ENCODE results near the gene GALC.

GALC gene

DNA sequence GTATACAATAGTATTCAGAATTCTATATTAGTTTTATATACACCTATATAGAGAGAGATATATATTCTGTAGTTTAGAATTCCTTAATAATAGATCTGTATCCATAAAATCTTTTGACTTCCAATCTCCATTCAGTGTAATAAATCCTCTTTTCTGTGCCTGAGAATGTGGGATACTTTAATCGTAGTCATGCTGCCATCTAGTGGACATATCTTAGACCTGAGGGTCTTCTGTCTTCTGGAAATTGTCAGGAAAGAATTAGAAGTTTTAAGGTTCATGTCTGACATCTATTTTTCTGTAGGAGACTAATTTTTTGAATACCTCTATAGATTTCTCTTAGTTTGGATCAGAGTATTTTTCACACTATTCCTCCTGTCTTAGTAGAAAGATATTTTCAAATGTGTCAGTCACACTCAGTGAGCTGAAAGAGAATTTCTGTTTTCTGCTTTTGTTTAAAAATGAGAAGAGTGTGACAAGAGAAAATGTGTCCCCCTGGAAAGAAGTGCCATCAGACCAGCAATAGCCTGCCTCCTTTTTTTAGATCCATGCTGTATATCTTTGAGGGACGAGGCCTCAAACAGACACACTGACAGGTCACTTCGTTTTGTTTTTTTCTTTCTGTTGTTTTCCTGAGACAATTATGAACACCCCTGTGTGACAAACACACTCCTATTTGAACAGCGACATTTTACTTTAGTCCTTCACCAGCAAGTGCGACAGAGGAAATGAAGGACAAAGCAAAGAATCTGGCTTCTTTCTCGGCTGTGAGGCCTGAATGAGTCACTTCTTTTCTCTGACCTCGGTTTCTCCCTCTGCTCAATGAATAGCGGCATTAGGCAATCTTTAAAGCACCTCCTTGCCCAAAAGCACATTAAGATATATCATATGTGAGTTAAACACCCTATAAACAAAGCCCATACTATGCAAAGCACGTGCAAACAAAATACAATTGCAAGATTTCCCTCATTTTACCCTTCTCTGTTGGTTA is 96.3 kb downstream of the GALC start:
- Histone ChIP-seq H3K4me3 (IDR thresholded peaks at IDR 0.05; ENCODE audit: insufficient read depth, low read depth, low read length) (no peak overlapping the region), H3K27ac (no peak overlapping the region), H3K27me3 (ENCODE audit: insufficient read depth, low read depth) (no peaks in the 10 kb centered on the region), H3K79me2 (ENCODE audit: insufficient read depth, low read depth) (no peaks in the 10 kb centered on the region), H4K20me1 (ENCODE audit: insufficient read depth) (no peaks in the 10 kb centered on the region), H3K4me1 (ENCODE audit: low read depth, poor library complexity, severe bottlenecking) (no peaks in the 10 kb centered on the region), H3K9ac (no peak overlapping the region), H3K36me3 (ENCODE audit: insufficient read depth) (no peaks in the 10 kb centered on the region), H3K4me2 (no peak overlapping the region), H2AFZ (ENCODE audit: low read depth) (no peak overlapping the region)
- TF ChIP-seq, protein P1, sequence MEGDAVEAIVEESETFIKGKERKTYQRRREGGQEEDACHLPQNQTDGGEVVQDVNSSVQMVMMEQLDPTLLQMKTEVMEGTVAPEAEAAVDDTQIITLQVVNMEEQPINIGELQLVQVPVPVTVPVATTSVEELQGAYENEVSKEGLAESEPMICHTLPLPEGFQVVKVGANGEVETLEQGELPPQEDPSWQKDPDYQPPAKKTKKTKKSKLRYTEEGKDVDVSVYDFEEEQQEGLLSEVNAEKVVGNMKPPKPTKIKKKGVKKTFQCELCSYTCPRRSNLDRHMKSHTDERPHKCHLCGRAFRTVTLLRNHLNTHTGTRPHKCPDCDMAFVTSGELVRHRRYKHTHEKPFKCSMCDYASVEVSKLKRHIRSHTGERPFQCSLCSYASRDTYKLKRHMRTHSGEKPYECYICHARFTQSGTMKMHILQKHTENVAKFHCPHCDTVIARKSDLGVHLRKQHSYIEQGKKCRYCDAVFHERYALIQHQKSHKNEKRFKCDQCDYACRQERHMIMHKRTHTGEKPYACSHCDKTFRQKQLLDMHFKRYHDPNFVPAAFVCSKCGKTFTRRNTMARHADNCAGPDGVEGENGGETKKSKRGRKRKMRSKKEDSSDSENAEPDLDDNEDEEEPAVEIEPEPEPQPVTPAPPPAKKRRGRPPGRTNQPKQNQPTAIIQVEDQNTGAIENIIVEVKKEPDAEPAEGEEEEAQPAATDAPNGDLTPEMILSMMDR (conservative IDR thresholded peaks at IDR 0.05; ENCODE audit: low read depth, low read length) = peak; percentile 60

DNA sequence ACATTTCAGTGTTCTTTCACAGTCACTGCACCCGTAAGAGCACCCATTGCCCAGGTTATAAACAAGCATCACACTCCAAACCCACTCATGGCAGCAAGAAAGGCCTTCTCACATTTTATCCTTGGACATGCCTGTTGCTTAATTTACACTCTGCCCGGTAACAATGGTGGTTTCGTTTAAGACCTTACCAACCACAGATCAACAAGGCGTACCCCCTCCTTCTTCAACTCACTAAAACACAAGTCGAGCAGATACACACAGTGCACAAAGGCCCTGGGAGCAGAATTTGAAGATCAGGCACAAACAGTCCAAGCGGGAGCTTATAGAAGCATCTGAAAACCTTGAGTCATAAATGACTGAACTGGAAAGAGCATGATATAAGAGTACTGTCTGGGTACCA is 98.1 kb downstream of the GALC start:
- H3K9ac ChIP-seq = no peak overlapping the region
- TF ChIP-seq, protein P1 (conservative IDR thresholded peaks at IDR 0.05; ENCODE audit: low read depth, low read length) = no peak
- no peak overlapping the region for H3K27ac ChIP-seq
- H3K27me3 ChIP-seq (ENCODE audit: insufficient read depth, low read depth) = no peaks in the 10 kb centered on the region
- no peaks in the 10 kb centered on the region for H3K36me3 ChIP-seq (ENCODE audit: insufficient read depth)
- H4K20me1 ChIP-seq (ENCODE audit: insufficient read depth) = no peaks in the 10 kb centered on the region
- H3K4me1 ChIP-seq (ENCODE audit: low read depth, poor library complexity, severe bottlenecking) = no peaks in the 10 kb centered on the region
- H3K4me2 ChIP-seq = no peak overlapping the region
- no peak overlapping the region for H2AFZ ChIP-seq (ENCODE audit: low read depth)
- H3K79me2 ChIP-seq (ENCODE audit: insufficient read depth, low read depth) = no peaks in the 10 kb centered on the region
- no peak overlapping the region for H3K4me3 ChIP-seq (IDR thresholded peaks at IDR 0.05; ENCODE audit: insufficient read depth, low read depth, low read length)

- Histone ChIP-seq H3K27ac (no peak overlapping the region), H4K20me1 (ENCODE audit: insufficient read depth) (no peaks in the 10 kb centered on the region), H3K9ac (no peak overlapping the region), H3K27me3 (ENCODE audit: insufficient read depth, low read depth) (no peaks in the 10 kb centered on the region), H3K36me3 (ENCODE audit: insufficient read depth) (no peaks in the 10 kb centered on the region), H3K4me1 (ENCODE audit: low read depth, poor library complexity, severe bottlenecking) (no peaks in the 10 kb centered on the region), H3K79me2 (ENCODE audit: insufficient read depth, low read depth) (no peaks in the 10 kb centered on the region), H3K4me2 (no peak overlapping the region), H2AFZ (ENCODE audit: low read depth) (no peak overlapping the region), H3K4me3 (IDR thresholded peaks at IDR 0.05; ENCODE audit: insufficient read depth, low read depth, low read length) (no peak overlapping the region)
- TF ChIP-seq, protein P1 (conservative IDR thresholded peaks at IDR 0.05; ENCODE audit: low read depth, low read length) = no peak
These were observed 100.2 kb downstream of the GALC start for GRCh38 chr14:87892763-87893162.

- H3K27ac ChIP-seq = no peak overlapping the region
- TF ChIP-seq, protein P1 (conservative IDR thresholded peaks at IDR 0.05; ENCODE audit: low read depth, low read length) = peak; percentile 28; the same call in 1 of the 2 replicates
- H3K27me3 ChIP-seq (ENCODE audit: insufficient read depth, low read depth) = no peaks in the 10 kb centered on the region
- H3K9ac ChIP-seq = no peak overlapping the region
- H3K4me1 ChIP-seq (ENCODE audit: low read depth, poor library complexity, severe bottlenecking) = no peaks in the 10 kb centered on the region
- no peak overlapping the region for H3K4me2 ChIP-seq
- no peak overlapping the region for H3K4me3 ChIP-seq (IDR thresholded peaks at IDR 0.05; ENCODE audit: insufficient read depth, low read depth, low read length)
- no peaks in the 10 kb centered on the region for H3K79me2 ChIP-seq (ENCODE audit: insufficient read depth, low read depth)
- H3K36me3 ChIP-seq (ENCODE audit: insufficient read depth) = no peaks in the 10 kb centered on the region
- H2AFZ ChIP-seq (ENCODE audit: low read depth) = no peak overlapping the region
- H4K20me1 ChIP-seq (ENCODE audit: insufficient read depth) = no peaks in the 10 kb centered on the region
These were observed 104.6 kb downstream of the GALC start for GRCh38 chr14:87888136-87888999.

Measured in KMS-11 (cell line).